ENCODE data around the gene CALML4. TPM values are rescaled to one million over a fixed set of nuclear protein-coding genes. Genes with fewer than 3 reads are reported as not detected.

Gene CALML4
- total RNA-seq, 1 donor from 2014 or later: 12.1 TPM

GRCh38 chr15:68201879-68202261 lies 3.3 kb downstream of the CALML4 start:
- Mint-ChIP-seq H3K27ac (peak overlapping the region; percentile 51), H3K36me3 (ENCODE audit: low read depth) (peaks cover 12% of the 10 kb centered on the region), H3K4me1 (ENCODE audit: low read depth) (peaks cover 8% of the 10 kb centered on the region), H3K9me3 (no peaks in the 10 kb centered on the region), H3K27me3 (ENCODE audit: low read depth) (no peaks in the 10 kb centered on the region), H3K4me3 (ENCODE audit: low read depth) (no peak overlapping the region)
- no peak for DNase-seq (ENCODE audit: low spot score)
- intact Hi-C loops (cut with micrococcal nuclease): no loop called here

GRCh38 chr15:68201153-68201878 lies 3.8 kb downstream of the CALML4 start:
- DNase-seq (ENCODE audit: low spot score): no peak
- Mint-ChIP-seq H3K36me3 (ENCODE audit: low read depth) (peaks cover 10% of the 10 kb centered on the region), H3K27me3 (ENCODE audit: low read depth) (no peaks in the 10 kb centered on the region), H3K4me1 (ENCODE audit: low read depth) (peaks cover 6% of the 10 kb centered on the region), H3K4me3 (ENCODE audit: low read depth) (no peak overlapping the region), H3K27ac (peak overlapping the region; percentile 51), H3K9me3 (no peaks in the 10 kb centered on the region)
- intact Hi-C loops (cut with micrococcal nuclease): no loop called here

GRCh38 chr15:68200016-68200861 lies 4.9 kb downstream of the CALML4 start:
- no peak for DNase-seq (ENCODE audit: low spot score)
- no peak overlapping the region for H3K4me3 Mint-ChIP-seq (ENCODE audit: low read depth)
- peaks cover 2% of the 10 kb centered on the region for H3K4me1 Mint-ChIP-seq (ENCODE audit: low read depth)
- H3K36me3 Mint-ChIP-seq (ENCODE audit: low read depth): peaks cover 11% of the 10 kb centered on the region
- no peaks in the 10 kb centered on the region for H3K9me3 Mint-ChIP-seq
- H3K27me3 Mint-ChIP-seq (ENCODE audit: low read depth): no peaks in the 10 kb centered on the region
- intact Hi-C loops (cut with micrococcal nuclease): no loop called here
- H3K27ac Mint-ChIP-seq: no peak overlapping the region

- Mint-ChIP-seq H3K27ac (no peak overlapping the region), H3K9me3 (no peaks in the 10 kb centered on the region), H3K36me3 (ENCODE audit: low read depth) (peaks cover 18% of the 10 kb centered on the region), H3K27me3 (ENCODE audit: low read depth) (no peaks in the 10 kb centered on the region), H3K4me3 (ENCODE audit: low read depth) (no peak overlapping the region), H3K4me1 (ENCODE audit: low read depth) (no peaks in the 10 kb centered on the region)
- intact Hi-C loops (cut with micrococcal nuclease): no loop called here
- no peak for DNase-seq (ENCODE audit: low spot score)
Measured at GRCh38 chr15:68199340-68199739, 5.8 kb downstream of the CALML4 start.

- Mint-ChIP-seq H3K36me3 (ENCODE audit: low read depth) (peaks cover 31% of the 10 kb centered on the region), H3K27me3 (ENCODE audit: low read depth) (no peaks in the 10 kb centered on the region), H3K4me3 (ENCODE audit: low read depth) (no peak overlapping the region), H3K4me1 (ENCODE audit: low read depth) (no peaks in the 10 kb centered on the region), H3K9me3 (no peaks in the 10 kb centered on the region), H3K27ac (no peak overlapping the region)
- no peak for DNase-seq (ENCODE audit: low spot score)
- intact Hi-C loops (cut with micrococcal nuclease): no loop called here
Measured at GRCh38 chr15:68197661-68198437, 7.3 kb downstream of the CALML4 start.

- Mint-ChIP-seq H3K27ac (no peak overlapping the region), H3K27me3 (ENCODE audit: low read depth) (no peaks in the 10 kb centered on the region), H3K36me3 (ENCODE audit: low read depth) (peaks cover 37% of the 10 kb centered on the region), H3K4me3 (ENCODE audit: low read depth) (no peak overlapping the region), H3K9me3 (no peaks in the 10 kb centered on the region), H3K4me1 (ENCODE audit: low read depth) (no peaks in the 10 kb centered on the region)
- intact Hi-C loops (cut with micrococcal nuclease): no loop called here
- DNase-seq (ENCODE audit: low spot score): no peak
Measured at GRCh38 chr15:68197170-68197492, 8.0 kb downstream of the CALML4 start.

- intact Hi-C loops (cut with micrococcal nuclease): no loop called here
- peaks cover 40% of the 10 kb centered on the region for H3K36me3 Mint-ChIP-seq (ENCODE audit: low read depth)
- no peak overlapping the region for H3K27ac Mint-ChIP-seq
- H3K4me1 Mint-ChIP-seq (ENCODE audit: low read depth): no peaks in the 10 kb centered on the region
- no peak for DNase-seq (ENCODE audit: low spot score)
- H3K9me3 Mint-ChIP-seq: no peaks in the 10 kb centered on the region
- no peak overlapping the region for H3K4me3 Mint-ChIP-seq (ENCODE audit: low read depth)
- H3K27me3 Mint-ChIP-seq (ENCODE audit: low read depth): no peaks in the 10 kb centered on the region
Measured at GRCh38 chr15:68196445-68197169, 8.5 kb downstream of the CALML4 start.

GRCh38 chr15:68195336-68196112 lies 9.6 kb downstream of the CALML4 start:
- Mint-ChIP-seq H3K9me3 (no peaks in the 10 kb centered on the region), H3K4me1 (ENCODE audit: low read depth) (no peaks in the 10 kb centered on the region), H3K27ac (no peak overlapping the region), H3K36me3 (ENCODE audit: low read depth) (peaks cover 46% of the 10 kb centered on the region), H3K27me3 (ENCODE audit: low read depth) (no peaks in the 10 kb centered on the region), H3K4me3 (ENCODE audit: low read depth) (no peak overlapping the region)
- no peak for DNase-seq (ENCODE audit: low spot score)
- intact Hi-C loops (cut with micrococcal nuclease): no loop called here

- intact Hi-C loops (cut with micrococcal nuclease): no loop called here
- Mint-ChIP-seq H3K27me3 (ENCODE audit: low read depth) (no peaks in the 10 kb centered on the region), H3K27ac (no peak overlapping the region), H3K36me3 (ENCODE audit: low read depth) (peaks cover 67% of the 10 kb centered on the region), H3K4me1 (ENCODE audit: low read depth) (no peaks in the 10 kb centered on the region), H3K4me3 (ENCODE audit: low read depth) (no peak overlapping the region), H3K9me3 (no peaks in the 10 kb centered on the region)
- no peak for DNase-seq (ENCODE audit: low spot score)
Measured at GRCh38 chr15:68192804-68193486, 12.2 kb downstream of the CALML4 start.

- no peak for DNase-seq (ENCODE audit: low spot score)
- Mint-ChIP-seq H3K27me3 (ENCODE audit: low read depth) (no peaks in the 10 kb centered on the region), H3K4me1 (ENCODE audit: low read depth) (peaks cover 3% of the 10 kb centered on the region), H3K4me3 (ENCODE audit: low read depth) (no peak overlapping the region), H3K36me3 (ENCODE audit: low read depth) (peaks cover 73% of the 10 kb centered on the region), H3K9me3 (no peaks in the 10 kb centered on the region), H3K27ac (no peak overlapping the region)
- intact Hi-C loops (cut with micrococcal nuclease): no loop called here
Measured at GRCh38 chr15:68192117-68192516, 13.0 kb downstream of the CALML4 start.

GRCh38 chr15:68191555-68191954 lies 13.6 kb downstream of the CALML4 start:
- peaks cover 73% of the 10 kb centered on the region for H3K36me3 Mint-ChIP-seq (ENCODE audit: low read depth)
- peaks cover 3% of the 10 kb centered on the region for H3K4me1 Mint-ChIP-seq (ENCODE audit: low read depth)
- intact Hi-C loops (cut with micrococcal nuclease): no loop called here
- no peak overlapping the region for H3K4me3 Mint-ChIP-seq (ENCODE audit: low read depth)
- no peak overlapping the region for H3K27ac Mint-ChIP-seq
- no peaks in the 10 kb centered on the region for H3K27me3 Mint-ChIP-seq (ENCODE audit: low read depth)
- no peak for DNase-seq (ENCODE audit: low spot score)
- no peaks in the 10 kb centered on the region for H3K9me3 Mint-ChIP-seq

Data from activated T-helper 2 cell treated with anti-CD3 and anti-CD28 coated beads, Interferon-gamma antibody, Interleukin-2, Interleukin-4, amounts not matched to agents 10 μg/mL and 5 μg/mL and 100 μg/mL, durations not matched to agents 14 hours and 24 hours and 36 hours (primary cell).